PC-9 (cell line): ENCODE data around the gene LSP1.

ENCODE experiments used
- CTCF ChIP-seq: fragments of 200-600 bp; sonication (generic); conservative IDR thresholded peaks from 2 replicates; pipeline ENCODE4 v1.6.1; 2017; ENCODE audit warnings: mixed run types, antibody characterized with exemption, mild to moderate bottlenecking, moderate library complexity
- EZH2 ChIP-seq: fragments of 200-600 bp; sonication (generic); IDR thresholded peaks from 2 replicates; pipeline ENCODE4 v1.8.0; 2017; ENCODE audit warnings: antibody characterized with exemption, low read depth

- TF ChIP-seq CTCF (no peak), EZH2 (no peak)
Observed at GRCh38 chr11:1924181-1924580, 71.3 kb downstream of the LSP1 start.
